HEK293T (cell line): ENCODE results near the gene FAM118B.

Experiments
- CTCF ChIA-PET: fragments of 350-600 bp; formaldehyde crosslinking; extraction: SDS; loops from one replicate; lab custom pipeline; 2021; ENCODE audit warnings: antibody characterized with exemption, inconsistent platforms; lab: Yijun Ruan, JAX
- POLR2A ChIA-PET: fragments of 350-600 bp; formaldehyde crosslinking; extraction: SDS; loops from one replicate; lab custom pipeline; 2020; ENCODE audit warnings: antibody characterized with exemption, inconsistent platforms; lab: Yijun Ruan, JAX
- DNase-seq: peaks from one replicate; pipeline ENCODE4 v3.0.0; 2012; ENCODE audit warnings: mixed read lengths; ENCODE audit errors: extremely low spot score
- ARNT ChIP-seq: fragments of 450-650 bp; IDR thresholded peaks from 2 replicates; pipeline ENCODE4 v1.6.1; 2017; ENCODE audit warnings: mild to moderate bottlenecking
- BHLHE40 ChIP-seq: fragments of 450-650 bp; IDR thresholded peaks from 2 replicates; pipeline ENCODE4 v1.6.1; 2016; ENCODE audit warnings: mild to moderate bottlenecking, moderate library complexity, borderline replicate concordance
- CTBP1 ChIP-seq: fragments of 450-650 bp; IDR thresholded peaks from 2 replicates; pipeline ENCODE4 v1.6.1; 2016; ENCODE audit warnings: borderline replicate concordance
- ELF4 ChIP-seq: fragments of 450-650 bp; IDR thresholded peaks from 2 replicates; pipeline ENCODE4 v1.6.1; 2017; ENCODE audit warnings: antibody characterized with exemption
- FOXA1 ChIP-seq: fragments of 450-650 bp; IDR thresholded peaks from 2 replicates; pipeline ENCODE4 v1.6.1; 2016; ENCODE audit warnings: mild to moderate bottlenecking
- FOXK2 ChIP-seq: fragments of 450-650 bp; IDR thresholded peaks from 2 replicates; pipeline ENCODE4 v1.6.1; 2016; ENCODE audit warnings: mild to moderate bottlenecking
- FOXM1 ChIP-seq: fragments of 450-650 bp; IDR thresholded peaks from 2 replicates; pipeline ENCODE4 v1.6.1; 2017; ENCODE audit warnings: mild to moderate bottlenecking, borderline replicate concordance
- HDGF ChIP-seq: fragments of 450-650 bp; IDR thresholded peaks from 2 replicates; pipeline ENCODE4 v1.6.1; 2017; ENCODE audit warnings: antibody characterized with exemption, borderline replicate concordance
- L3MBTL2 ChIP-seq: fragments of 450-650 bp; conservative IDR thresholded peaks from 2 replicates; pipeline ENCODE4 v1.6.1; 2016; ENCODE audit warnings: mild to moderate bottlenecking
- LEF1 ChIP-seq: fragments of 450-650 bp; IDR thresholded peaks from 2 replicates; pipeline ENCODE4 v1.6.1; 2017; ENCODE audit warnings: mild to moderate bottlenecking, borderline replicate concordance
- NFRKB ChIP-seq: fragments of 450-650 bp; IDR thresholded peaks from 2 replicates; pipeline ENCODE4 v1.6.1; 2016; ENCODE audit warnings: mild to moderate bottlenecking, moderate library complexity
- PKNOX1 ChIP-seq: fragments of 450-650 bp; IDR thresholded peaks from 2 replicates; pipeline ENCODE4 v1.6.1; 2016
- SP1 ChIP-seq: fragments of 450-650 bp; IDR thresholded peaks from 2 replicates; pipeline ENCODE4 v1.6.1; 2017
- SUZ12 ChIP-seq: fragments of 450-650 bp; IDR thresholded peaks from 2 replicates; pipeline ENCODE4 v1.6.1; 2016; ENCODE audit warnings: mild to moderate bottlenecking
- TARDBP ChIP-seq: fragments of 450-650 bp; IDR thresholded peaks from 2 replicates; pipeline ENCODE4 v1.6.1; 2016
- ZNF384 ChIP-seq: fragments of 450-650 bp; IDR thresholded peaks from 2 replicates; pipeline ENCODE4 v1.6.1; 2016

Gene FAM118B

GRCh38 chr11:126282736-126283591 lies 71.4 kb downstream of the FAM118B start, which contains the start of gene TIRAP:
TSS of gene TIRAP (plus strand) at chr11:126283093. CDS start at chr11:126290895, 7,802 bp downstream.
- ChIA-PET CTCF (interaction anchor here (0.8 kb wide), 1 partner anchor 201 kb away, joined by 3 read pairs; no protein-coding TSS in a partner anchor), POLR2A (interaction anchor here (0.6 to 2.9 kb wide), 7 partner anchors 10 to 380 kb away, joined by 3 to 27 read pairs (median 4); partner anchors contain the start of genes DCPS, FOXRED1, PUS3 and SRPRA)
- TF ChIP-seq PKNOX1 (no peak), ZNF384 (no peak), FOXA1 (no peak), SUZ12 (no peak), ARNT (no peak), FOXM1 (no peak), SP1 (no peak), CTBP1 (no peak), BHLHE40 (no peak), TARDBP (no peak), NFRKB (no peak), HDGF (no peak), L3MBTL2 (no peak; the same call in 1 of the 2 replicates), FOXK2 (no peak), ELF4 (no peak), LEF1 (no peak)
- DNase-seq = peak; percentile 67

- no peak for DNase-seq
- CTCF ChIA-PET = no interaction called here
- POLR2A ChIA-PET = no interaction called here
- TF ChIP-seq L3MBTL2 = no peak
- no peak for TF ChIP-seq FOXM1
- TF ChIP-seq ARNT = no peak
- no peak for TF ChIP-seq SUZ12
- no peak for TF ChIP-seq PKNOX1
- TF ChIP-seq HDGF = no peak
Observed at GRCh38 chr11:126284829-126285228, 73.2 kb downstream of the FAM118B start.

GRCh38 chr11:126288237-126288636 lies 76.7 kb downstream of the FAM118B start:
- TF ChIP-seq HDGF (no peak), CTBP1 (no peak), SP1 (no peak), NFRKB (no peak), BHLHE40 (no peak), FOXM1 (no peak), FOXK2 (no peak), L3MBTL2 (no peak), ARNT (no peak), LEF1 (no peak), ELF4 (no peak), SUZ12 (no peak), TARDBP (no peak), ZNF384 (no peak)
- POLR2A ChIA-PET = no interaction called here
- CTCF ChIA-PET = no interaction called here
- no peak for DNase-seq

GRCh38 chr11:126290887-126291286 lies 79.3 kb downstream of the FAM118B start:
- no peak for DNase-seq
- TF ChIP-seq BHLHE40 (no peak), SUZ12 (no peak), FOXA1 (no peak), CTBP1 (no peak)
- ChIA-PET CTCF (no interaction called here), POLR2A (interaction anchor here (1.2 to 1.7 kb wide), 2 partner anchors 13 to 22 kb away, joined by 3 to 7 read pairs; partner anchors contain the start of genes DCPS, FOXRED1 and SRPRA)

GRCh38 chr11:126293726-126294125 lies 82.1 kb downstream of the FAM118B start:
- TF ChIP-seq FOXK2 = no peak
- TF ChIP-seq ELF4 = no peak
- no peak for TF ChIP-seq FOXA1
- TF ChIP-seq PKNOX1 = no peak
- no peak for TF ChIP-seq FOXM1
- no peak for TF ChIP-seq CTBP1
- TF ChIP-seq HDGF = no peak
- TF ChIP-seq ARNT = no peak
- no peak for TF ChIP-seq TARDBP
- TF ChIP-seq SP1 = no peak
- no peak for TF ChIP-seq BHLHE40
- DNase-seq = no peak
- POLR2A ChIA-PET = interaction anchor here (1.6 kb wide), 1 partner anchor 10 kb away, joined by 4 read pairs; the partner anchor contains the start of gene DCPS
- CTCF ChIA-PET = interaction anchor here (0.6 to 1.4 kb wide), 3 partner anchors 10 to 67 kb away, joined by 3 to 4 read pairs (median 4); partner anchors contain the start of gene DCPS

- POLR2A ChIA-PET = no interaction called here
- no peak for DNase-seq
- CTCF ChIA-PET = no interaction called here
- TF ChIP-seq ARNT (no peak), NFRKB (no peak), PKNOX1 (no peak), SP1 (no peak), ELF4 (no peak), BHLHE40 (no peak), FOXA1 (no peak), FOXK2 (no peak), HDGF (no peak), SUZ12 (no peak), L3MBTL2 (no peak), LEF1 (no peak), CTBP1 (no peak), ZNF384 (no peak), FOXM1 (no peak), TARDBP (no peak)
Observed at GRCh38 chr11:126297004-126297403, 85.4 kb downstream of the FAM118B start.
